ENCODE results near the gene CAV1. TPM values are rescaled to one million over a fixed set of nuclear protein-coding genes. Genes with fewer than 3 reads are reported as not detected.

CAV1 gene
- total RNA-seq, 4 donors from 2014 or later: 52.2 to 73.8 (median 62.2) TPM

DNA sequence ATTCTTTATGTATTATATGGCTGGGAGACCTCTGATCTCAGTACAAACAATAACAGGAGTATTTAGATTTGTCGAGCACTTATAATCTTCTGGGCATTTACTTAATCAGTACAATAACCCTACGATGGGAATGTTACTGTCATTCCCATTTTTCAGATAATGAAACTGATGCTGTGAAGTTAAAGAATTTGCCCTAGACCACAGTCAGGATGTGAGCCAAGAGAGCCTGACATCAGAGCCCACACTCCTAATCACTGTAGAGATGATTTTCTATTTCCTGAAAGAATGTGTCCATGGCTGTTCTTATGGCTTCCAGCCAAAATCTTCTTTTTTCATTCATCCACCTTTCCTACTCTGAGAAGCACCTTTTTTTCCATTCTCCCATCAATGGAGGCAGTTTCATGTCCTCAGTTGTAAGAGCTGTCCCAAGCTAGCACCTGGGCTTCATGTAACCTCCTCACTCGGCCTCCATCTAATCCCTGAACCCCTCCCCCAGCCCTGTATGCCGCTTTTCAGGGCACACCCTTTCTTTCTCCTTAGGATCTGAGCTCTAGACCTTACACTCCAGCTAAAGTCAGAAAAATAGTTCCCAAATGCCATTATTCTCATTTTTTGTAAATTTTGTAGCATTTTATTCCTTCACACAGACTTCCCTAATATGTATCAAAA is 12.2 kb upstream of the CAV1 start:
- Histone ChIP-seq H3K9me3 (no peaks in the 10 kb centered on the region), H3K36me3 (no peaks in the 10 kb centered on the region), H3K27me3 (peaks cover 4% of the 10 kb centered on the region), H3K4me1 (peaks cover 0 to 15% (median 6%) of the 10 kb centered on the region in 4 donors), H3K4me3 (peak overlapping the region in 2 of 4 donors; percentile 26 to 38), H3K27ac (peak overlapping the region; percentile 62 to 82 (median 70))
- TF ChIP-seq, protein P1, sequence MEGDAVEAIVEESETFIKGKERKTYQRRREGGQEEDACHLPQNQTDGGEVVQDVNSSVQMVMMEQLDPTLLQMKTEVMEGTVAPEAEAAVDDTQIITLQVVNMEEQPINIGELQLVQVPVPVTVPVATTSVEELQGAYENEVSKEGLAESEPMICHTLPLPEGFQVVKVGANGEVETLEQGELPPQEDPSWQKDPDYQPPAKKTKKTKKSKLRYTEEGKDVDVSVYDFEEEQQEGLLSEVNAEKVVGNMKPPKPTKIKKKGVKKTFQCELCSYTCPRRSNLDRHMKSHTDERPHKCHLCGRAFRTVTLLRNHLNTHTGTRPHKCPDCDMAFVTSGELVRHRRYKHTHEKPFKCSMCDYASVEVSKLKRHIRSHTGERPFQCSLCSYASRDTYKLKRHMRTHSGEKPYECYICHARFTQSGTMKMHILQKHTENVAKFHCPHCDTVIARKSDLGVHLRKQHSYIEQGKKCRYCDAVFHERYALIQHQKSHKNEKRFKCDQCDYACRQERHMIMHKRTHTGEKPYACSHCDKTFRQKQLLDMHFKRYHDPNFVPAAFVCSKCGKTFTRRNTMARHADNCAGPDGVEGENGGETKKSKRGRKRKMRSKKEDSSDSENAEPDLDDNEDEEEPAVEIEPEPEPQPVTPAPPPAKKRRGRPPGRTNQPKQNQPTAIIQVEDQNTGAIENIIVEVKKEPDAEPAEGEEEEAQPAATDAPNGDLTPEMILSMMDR (IDR thresholded peaks at IDR 0.05): no peak
- TF ChIP-seq POLR2AphosphoS5 (IDR thresholded peaks at IDR 0.05): no peak
- no peak for TF ChIP-seq EP300 (IDR thresholded peaks at IDR 0.05; ENCODE audit: low read depth)
- no peak for TF ChIP-seq POLR2A (IDR thresholded peaks at IDR 0.05)
- 58 to 72% methylated on average over 4 of the region's 4 CpGs for WGBS, 2 donors (ENCODE audit: low coverage in 1 of 2)
- intact Hi-C loops (cut with DNase I; ENCODE audit: low total_unique reads): no loop called here
- no peak for DNase-seq
- in situ Hi-C loops (cut with MboI; ENCODE audit: low pct_ligation_motif_present in 1 of 4, low pct_unique_long_range_greater_than_20kb in 1 of 4, low sequenced_read_pairs in 3 of 4): no loop called here

DNA sequence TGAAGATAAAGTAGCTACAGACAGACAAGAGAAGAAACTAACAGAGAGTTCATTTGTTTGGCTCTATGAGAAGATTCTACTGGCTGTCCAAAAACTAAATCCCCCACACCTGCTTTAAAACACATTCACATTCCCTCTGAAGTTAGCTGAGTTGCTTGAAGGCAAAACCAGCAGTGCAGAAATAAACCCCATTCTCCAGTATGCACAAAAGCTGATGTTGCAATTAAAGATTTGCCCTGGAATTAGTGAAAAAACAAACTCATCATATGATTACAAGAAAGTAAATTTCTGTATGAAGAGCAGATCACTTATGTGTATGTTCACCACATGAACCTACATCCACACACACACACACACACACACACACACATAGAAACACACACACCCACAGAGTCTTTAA is 9.3 kb upstream of the CAV1 start:
- no peak for DNase-seq
- no peaks in the 10 kb centered on the region for H3K9me3 ChIP-seq
- in situ Hi-C loops (cut with MboI; ENCODE audit: low pct_ligation_motif_present in 1 of 4, low pct_unique_long_range_greater_than_20kb in 1 of 4, low sequenced_read_pairs in 3 of 4) (no loop called here), intact Hi-C loops (cut with DNase I; ENCODE audit: low total_unique reads) (no loop called here)
- TF ChIP-seq POLR2A (IDR thresholded peaks at IDR 0.05) (no peak), POLR2AphosphoS5 (IDR thresholded peaks at IDR 0.05) (no peak), EP300 (IDR thresholded peaks at IDR 0.05; ENCODE audit: low read depth) (no peak)
- TF ChIP-seq, protein P1 (IDR thresholded peaks at IDR 0.05): no peak
- H3K4me3 ChIP-seq: no peak overlapping the region
- H3K4me1 ChIP-seq: peaks cover 0 to 15% (median 6%) of the 10 kb centered on the region in 4 donors
- H3K27ac ChIP-seq: no peak overlapping the region
- no peaks in the 10 kb centered on the region for H3K36me3 ChIP-seq
- peaks cover 4% of the 10 kb centered on the region for H3K27me3 ChIP-seq

DNA sequence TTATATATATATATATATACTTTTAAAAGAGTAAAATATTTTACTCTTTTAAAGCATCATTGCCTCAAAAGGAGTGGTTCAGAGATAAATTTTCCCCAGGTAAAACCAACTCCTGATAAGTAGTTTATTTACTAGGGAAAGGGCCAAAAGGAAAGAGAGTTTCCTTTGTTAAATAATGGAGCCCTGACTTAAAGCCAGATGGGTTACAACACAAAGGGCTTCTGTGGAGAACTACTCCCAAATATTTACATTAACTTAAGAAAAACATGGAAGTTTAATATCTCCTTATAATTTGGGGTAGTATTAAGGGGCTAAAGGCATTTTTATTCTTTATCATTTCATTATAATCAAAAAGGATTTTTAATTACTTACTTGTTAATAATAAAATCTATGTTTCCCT is 8.5 kb upstream of the CAV1 start:
- intact Hi-C loops (cut with DNase I; ENCODE audit: low total_unique reads): no loop called here
- in situ Hi-C loops (cut with MboI; ENCODE audit: low pct_ligation_motif_present in 1 of 4, low pct_unique_long_range_greater_than_20kb in 1 of 4, low sequenced_read_pairs in 3 of 4): no loop called here
- Histone ChIP-seq H3K27me3 (peaks cover 4% of the 10 kb centered on the region), H3K4me3 (no peak overlapping the region), H3K9me3 (no peaks in the 10 kb centered on the region), H3K27ac (no peak overlapping the region), H3K4me1 (peaks cover 0 to 10% (median 3%) of the 10 kb centered on the region in 4 donors), H3K36me3 (no peaks in the 10 kb centered on the region)
- no peak for DNase-seq
- TF ChIP-seq EP300 (IDR thresholded peaks at IDR 0.05; ENCODE audit: low read depth): no peak
- no peak for TF ChIP-seq POLR2A (IDR thresholded peaks at IDR 0.05)
- TF ChIP-seq POLR2AphosphoS5 (IDR thresholded peaks at IDR 0.05): no peak
- TF ChIP-seq, protein P1 (IDR thresholded peaks at IDR 0.05): no peak

DNA sequence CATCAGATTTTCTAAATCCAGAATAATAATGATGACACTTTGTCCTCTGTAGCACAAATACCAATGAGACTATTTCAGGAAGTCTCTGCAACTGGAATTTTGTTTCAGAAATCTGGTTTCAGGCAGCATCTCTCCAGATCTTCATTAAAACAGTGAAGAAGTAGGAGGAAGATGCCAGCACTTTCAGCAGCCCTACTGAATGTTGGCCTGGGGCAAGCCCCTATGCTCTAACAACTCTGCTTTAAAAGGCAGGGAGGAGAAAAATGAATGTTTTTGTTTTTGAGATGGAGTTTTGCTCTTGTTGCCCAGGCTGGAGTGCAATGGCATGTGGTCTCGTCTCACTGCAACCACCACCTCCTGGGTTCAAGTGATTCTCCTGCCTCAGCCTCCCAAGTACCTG is 7.2 kb upstream of the CAV1 start:
- Histone ChIP-seq H3K4me1 (peaks cover 0 to 3% (median under 1%) of the 10 kb centered on the region in 4 donors), H3K9me3 (no peaks in the 10 kb centered on the region), H3K4me3 (no peak overlapping the region), H3K27ac (no peak overlapping the region), H3K36me3 (no peaks in the 10 kb centered on the region), H3K27me3 (peaks cover 13% of the 10 kb centered on the region)
- 96% methylated on average over 1 of the region's 1 CpG; no CpG with 5 or more reads in 1 of the 2 donors for WGBS, 2 donors (ENCODE audit: low coverage in 1 of 2)
- no peak for DNase-seq
- in situ Hi-C loops (cut with MboI; ENCODE audit: low pct_ligation_motif_present in 1 of 4, low pct_unique_long_range_greater_than_20kb in 1 of 4, low sequenced_read_pairs in 3 of 4): no loop called here
- TF ChIP-seq POLR2A (IDR thresholded peaks at IDR 0.05) (no peak), EP300 (IDR thresholded peaks at IDR 0.05; ENCODE audit: low read depth) (no peak), POLR2AphosphoS5 (IDR thresholded peaks at IDR 0.05) (no peak)
- TF ChIP-seq, protein P1 (IDR thresholded peaks at IDR 0.05): no peak
- intact Hi-C loops (cut with DNase I; ENCODE audit: low total_unique reads): no loop called here
